A549 (cell line): ENCODE data around the gene LRFN2.

Experiments used
- CEBPB ChIP-seq, 2 experiments: fragments of >200 bp in 1 of 2; sonication (Bioruptor Twin) in 1 of 2; formaldehyde crosslinking in 1 of 2; IDR thresholded peaks; 2 replicates each; pipeline ENCODE4 v1.6.1; 2012 to 2016
- CHD2 ChIP-seq: fragments of 150-350 bp; IDR thresholded peaks from 2 replicates; pipeline ENCODE4 v1.6.1; 2014; ENCODE audit warnings: low read length; ENCODE audit not compliant: partially characterized antibody
- JUNB ChIP-seq: fragments of >200 bp; sonication (Bioruptor Twin); formaldehyde crosslinking; IDR thresholded peaks from 2 replicates; pipeline ENCODE4 v1.6.1; 2016
- MAZ ChIP-seq: fragments of 150-350 bp; IDR thresholded peaks from 2 replicates; pipeline ENCODE4 v1.6.1; 2014; ENCODE audit warnings: antibody characterized with exemption, low read depth, low read length, borderline replicate concordance
- POLR2A ChIP-seq: IDR thresholded peaks from 2 replicates; pipeline ENCODE4 v1.6.1; 2012; ENCODE audit warnings: mild to moderate bottlenecking, low read length
- POLR2AphosphoS2 ChIP-seq: conservative IDR thresholded peaks from 2 replicates; pipeline ENCODE4 v1.6.1; 2012; ENCODE audit warnings: low read length, improper control_type of control experiment, inconsistent platforms
- SREBF2 ChIP-seq: fragments of 450-650 bp; IDR thresholded peaks from 2 replicates; pipeline ENCODE4 v1.6.1; 2014; ENCODE audit warnings: mild to moderate bottlenecking, moderate library complexity
- ZNF302 ChIP-seq: fragments of 250-450 bp; sonication (Bioruptor Pico); IDR thresholded peaks from 2 replicates; pipeline ENCODE4 v1.9.0; 2021; ENCODE audit warnings: inconsistent platforms, mild to moderate bottlenecking, moderate library complexity
- TF ChIP-seq, protein P1 (sequence below): fragments of >200 bp; sonication (Bioruptor Twin); formaldehyde crosslinking; IDR thresholded peaks from 3 replicates; pipeline ENCODE4 v1.5.1; 2016
- TF ChIP-seq, protein P2 (sequence below): IDR thresholded peaks from 2 replicates; pipeline ENCODE4 v1.6.1; 2012; ENCODE audit warnings: low read depth, borderline replicate concordance

DNA sequence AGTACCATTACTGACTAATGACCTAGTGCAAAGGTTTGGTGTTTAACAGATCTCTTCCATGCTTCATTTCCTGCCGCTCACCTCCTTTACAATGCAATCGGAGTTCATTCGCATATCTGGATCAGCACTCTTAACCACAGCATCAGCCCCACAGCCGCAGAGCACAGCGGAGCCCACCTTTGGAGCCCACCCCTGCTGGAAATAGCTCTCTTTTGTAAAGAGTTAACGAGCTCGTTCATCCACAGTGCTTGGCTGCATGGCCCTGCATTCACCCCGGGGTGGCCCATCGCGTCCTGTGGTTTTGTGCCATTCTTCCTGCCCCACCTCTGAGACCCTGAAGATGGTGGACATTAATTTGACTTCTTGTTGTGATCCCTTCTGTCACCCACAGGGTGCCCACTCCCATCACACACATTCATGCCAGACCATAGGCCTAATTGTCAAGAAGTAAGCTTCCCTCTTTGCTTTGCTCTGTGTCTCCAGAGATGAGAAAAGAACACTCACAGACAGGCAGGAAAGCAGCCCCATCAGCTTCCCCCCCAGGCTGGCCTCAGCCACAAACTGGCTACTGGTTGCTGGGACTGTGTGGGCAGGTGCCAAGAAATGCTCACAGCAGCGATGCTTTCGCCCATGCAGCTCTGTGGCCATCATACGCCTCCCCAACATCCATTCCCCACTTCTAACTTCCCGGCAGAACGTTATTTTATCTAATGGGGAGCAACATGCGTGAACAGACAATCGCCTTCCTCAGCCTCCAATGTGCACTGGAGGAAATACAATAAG, 167.0 kb downstream of the LRFN2 start:
- TF ChIP-seq, protein P1, sequence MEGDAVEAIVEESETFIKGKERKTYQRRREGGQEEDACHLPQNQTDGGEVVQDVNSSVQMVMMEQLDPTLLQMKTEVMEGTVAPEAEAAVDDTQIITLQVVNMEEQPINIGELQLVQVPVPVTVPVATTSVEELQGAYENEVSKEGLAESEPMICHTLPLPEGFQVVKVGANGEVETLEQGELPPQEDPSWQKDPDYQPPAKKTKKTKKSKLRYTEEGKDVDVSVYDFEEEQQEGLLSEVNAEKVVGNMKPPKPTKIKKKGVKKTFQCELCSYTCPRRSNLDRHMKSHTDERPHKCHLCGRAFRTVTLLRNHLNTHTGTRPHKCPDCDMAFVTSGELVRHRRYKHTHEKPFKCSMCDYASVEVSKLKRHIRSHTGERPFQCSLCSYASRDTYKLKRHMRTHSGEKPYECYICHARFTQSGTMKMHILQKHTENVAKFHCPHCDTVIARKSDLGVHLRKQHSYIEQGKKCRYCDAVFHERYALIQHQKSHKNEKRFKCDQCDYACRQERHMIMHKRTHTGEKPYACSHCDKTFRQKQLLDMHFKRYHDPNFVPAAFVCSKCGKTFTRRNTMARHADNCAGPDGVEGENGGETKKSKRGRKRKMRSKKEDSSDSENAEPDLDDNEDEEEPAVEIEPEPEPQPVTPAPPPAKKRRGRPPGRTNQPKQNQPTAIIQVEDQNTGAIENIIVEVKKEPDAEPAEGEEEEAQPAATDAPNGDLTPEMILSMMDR = no peak
- TF ChIP-seq MAZ = no peak
- TF ChIP-seq POLR2AphosphoS2 = no peak
- no peak for TF ChIP-seq CEBPB (IDR thresholded peaks at IDR 0.05)
- no peak for TF ChIP-seq POLR2A
- no peak for TF ChIP-seq CHD2
- no peak for TF ChIP-seq JUNB
- TF ChIP-seq, protein P2, sequence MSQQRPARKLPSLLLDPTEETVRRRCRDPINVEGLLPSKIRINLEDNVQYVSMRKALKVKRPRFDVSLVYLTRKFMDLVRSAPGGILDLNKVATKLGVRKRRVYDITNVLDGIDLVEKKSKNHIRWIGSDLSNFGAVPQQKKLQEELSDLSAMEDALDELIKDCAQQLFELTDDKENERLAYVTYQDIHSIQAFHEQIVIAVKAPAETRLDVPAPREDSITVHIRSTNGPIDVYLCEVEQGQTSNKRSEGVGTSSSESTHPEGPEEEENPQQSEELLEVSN = no peak
- no peak for TF ChIP-seq SREBF2
- no peak for TF ChIP-seq ZNF302 (CRISPR knock-in tag)
